Measurements from ENCODE around the gene TCERG1L. TPM values are rescaled to one million over a fixed set of nuclear protein-coding genes. Genes with fewer than 3 reads are reported as not detected.

The TCERG1L gene
- total RNA-seq, 1 donor from 2014 or later: 0.31 TPM

DNA sequence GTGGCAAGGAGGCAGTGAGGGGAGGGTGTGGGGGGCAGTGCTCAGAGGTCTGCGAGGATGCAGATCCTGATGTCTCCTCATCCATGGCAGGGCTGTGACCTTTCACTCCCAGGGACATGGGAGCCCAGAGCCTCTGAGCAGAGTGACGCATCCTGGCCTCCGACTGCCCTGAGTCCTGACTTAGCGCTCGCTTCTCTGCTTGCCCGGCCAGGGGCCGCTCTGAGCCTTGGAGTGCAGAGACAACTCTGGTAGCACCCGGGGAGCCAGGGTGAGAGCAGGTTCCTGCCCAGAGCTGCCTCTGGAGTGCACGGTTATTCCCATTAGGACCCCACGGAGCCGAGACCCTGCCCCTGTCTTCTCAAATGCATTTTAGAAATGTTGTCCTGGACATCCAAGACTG, 188.0 kb downstream of the TCERG1L start:
- no peak for DNase-seq

DNA sequence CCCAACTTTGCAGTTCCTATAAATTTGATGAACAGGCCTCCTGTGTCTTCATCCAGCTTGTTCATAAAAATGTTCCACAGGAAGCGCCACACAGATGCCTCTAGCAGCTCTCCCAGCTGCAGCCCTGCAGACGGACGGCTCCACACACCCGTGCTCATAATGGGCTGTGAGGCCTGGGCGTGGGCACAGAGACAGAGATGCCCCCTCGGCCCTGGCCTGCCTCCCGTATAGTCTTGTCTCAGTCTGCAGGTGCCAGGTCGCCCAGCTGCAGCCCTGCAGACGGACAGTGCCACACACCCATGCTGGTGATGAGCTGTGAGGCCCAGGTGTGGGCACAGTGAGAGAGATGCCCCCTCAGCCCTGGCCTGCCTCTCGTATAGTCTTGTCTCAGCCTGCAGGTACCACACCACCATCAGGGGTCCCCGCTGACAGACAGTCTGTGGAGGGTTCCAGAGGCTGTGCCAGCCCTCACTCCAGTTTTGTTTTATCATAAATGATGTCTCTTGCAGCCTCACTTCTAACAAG, 189.9 kb downstream of the TCERG1L start:
- no peak for DNase-seq

DNA sequence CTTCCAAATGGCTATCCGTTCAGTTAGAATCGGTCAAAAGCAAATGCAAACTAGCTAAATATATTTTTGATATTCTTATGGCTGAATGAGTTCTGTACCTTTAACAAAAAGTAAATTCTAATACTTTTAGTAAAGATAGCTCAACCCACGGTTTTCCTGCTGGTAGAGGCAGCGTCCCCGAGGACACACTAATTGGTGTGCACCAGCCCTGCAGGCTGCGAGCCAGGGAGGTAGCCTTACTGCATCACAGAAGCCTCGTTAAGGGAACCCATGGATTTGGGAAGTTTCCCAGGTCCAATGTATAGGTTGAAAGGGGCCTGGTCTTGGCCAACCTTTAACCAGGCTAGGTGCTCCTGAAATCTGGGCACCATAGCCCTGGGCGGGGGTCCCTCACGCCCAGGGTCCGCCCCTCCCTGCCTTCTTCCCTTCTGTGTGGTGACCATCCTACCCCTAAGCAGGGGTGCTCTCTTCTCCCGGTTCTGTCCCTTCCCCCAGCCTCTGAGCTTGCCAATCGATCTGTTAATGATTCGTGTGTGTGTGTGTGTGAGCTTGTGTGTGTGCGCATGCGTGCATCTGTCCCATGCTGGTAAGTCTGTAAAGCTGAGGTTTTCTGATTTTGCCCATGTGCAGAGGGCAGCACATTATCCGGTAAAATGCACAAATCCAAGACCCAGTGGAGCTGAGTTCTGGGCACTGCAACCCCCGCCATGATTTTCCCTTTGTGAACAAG, 191.7 kb downstream of the TCERG1L start:
- DNase-seq: no peak

GRCh38 chr10:131117416-131118212, 193.9 kb downstream of the TCERG1L start:
- no peak for DNase-seq

DNA sequence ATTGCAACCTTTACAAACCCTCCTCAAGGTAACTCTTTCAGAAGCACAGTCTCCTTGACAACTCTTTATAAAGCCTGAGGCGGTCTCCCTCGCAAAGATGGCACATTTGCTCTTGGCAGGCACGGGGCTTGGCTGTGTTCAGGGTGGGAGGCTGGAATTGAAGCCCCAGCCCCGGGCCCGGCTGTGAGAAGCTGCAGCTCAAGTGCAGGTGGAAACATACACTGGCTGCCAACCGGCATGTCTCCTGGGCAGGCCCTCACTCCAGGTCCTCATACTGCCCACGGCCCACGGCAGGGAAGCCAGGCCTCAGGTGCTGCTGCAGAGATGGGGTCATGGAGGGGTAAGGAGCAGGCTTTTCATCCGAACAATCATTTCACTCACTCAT, 194.5 kb downstream of the TCERG1L start:
- DNase-seq: no peak

DNA sequence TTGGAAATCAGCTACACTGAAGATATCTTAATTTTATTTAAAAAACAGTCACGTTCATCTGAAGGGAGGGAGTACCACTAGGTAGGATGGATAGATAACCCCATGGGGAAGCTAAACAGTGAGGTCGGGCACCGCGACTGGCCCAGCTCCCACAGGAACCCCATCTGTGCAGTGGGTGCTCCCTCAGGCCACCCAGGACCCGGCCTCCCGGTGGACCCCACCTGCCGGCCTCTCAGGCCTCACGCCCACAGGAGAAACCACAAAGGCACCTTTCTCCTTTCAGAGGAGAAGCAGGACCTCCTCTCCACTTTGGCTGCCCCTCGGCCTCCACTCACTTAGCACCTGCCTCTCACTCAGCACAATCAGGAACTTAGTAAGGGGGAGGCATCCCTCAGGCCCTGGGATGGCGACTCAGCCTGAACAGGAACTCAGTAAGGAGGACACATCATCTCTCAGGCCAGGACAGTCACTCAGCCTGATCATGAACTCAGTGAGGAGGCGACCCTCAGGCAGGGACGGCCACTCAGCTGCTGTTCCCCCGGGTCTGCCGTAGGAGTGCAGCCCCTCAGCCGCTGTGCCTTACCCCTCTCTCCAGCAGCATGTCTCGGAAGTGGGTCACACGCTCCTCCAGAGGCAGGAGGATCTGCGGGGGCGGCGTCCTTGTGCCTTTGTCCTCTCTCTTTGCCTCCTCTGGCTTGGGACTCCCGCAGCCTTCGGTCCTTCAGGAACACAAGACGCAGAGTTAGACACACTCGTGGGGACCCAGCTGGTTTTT, 195.1 kb downstream of the TCERG1L start:
- no peak for DNase-seq

- no peak for DNase-seq
These were observed 195.7 kb downstream of the TCERG1L start for GRCh38 chr10:131115801-131116200.

DNA sequence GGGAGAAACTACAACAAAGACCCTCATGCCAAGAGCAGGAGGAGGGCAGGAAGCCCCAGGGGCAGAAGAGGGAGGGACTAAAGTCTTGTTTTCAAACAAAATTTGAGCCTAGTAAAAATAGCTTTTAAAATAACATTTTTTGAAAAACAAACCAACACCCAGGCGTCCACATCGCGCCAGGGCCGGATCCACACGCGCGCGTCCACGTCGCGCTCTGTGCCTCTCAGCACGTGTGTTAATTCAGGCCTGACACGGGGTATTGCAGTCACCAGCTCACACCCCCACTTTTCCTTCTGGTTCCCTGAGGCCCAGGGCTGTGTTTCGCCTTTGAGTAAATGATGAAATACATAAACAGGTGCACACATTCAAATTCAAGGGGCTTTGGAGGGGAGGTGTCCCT, 196.2 kb downstream of the TCERG1L start:
- DNase-seq: no peak

DNA sequence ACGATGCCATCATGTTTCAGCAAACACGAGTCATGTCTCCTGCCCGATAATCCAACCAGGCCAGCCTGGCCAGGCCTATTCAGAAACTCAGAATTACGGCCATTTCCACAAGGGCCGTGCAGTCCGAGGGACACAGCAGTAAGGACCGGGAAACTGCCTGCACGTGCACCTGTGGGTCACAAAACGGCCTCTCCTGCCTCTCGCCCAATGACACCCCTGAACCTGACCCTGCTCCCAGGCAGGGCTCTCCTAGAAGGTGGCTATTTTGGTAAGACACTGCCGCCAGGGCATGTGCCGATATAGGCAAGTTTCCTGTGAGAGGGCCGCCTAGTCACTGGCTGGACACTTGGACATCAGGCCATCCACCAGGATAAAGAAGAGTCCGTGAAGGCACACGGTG, 196.7 kb downstream of the TCERG1L start:
- no peak for DNase-seq

DNA sequence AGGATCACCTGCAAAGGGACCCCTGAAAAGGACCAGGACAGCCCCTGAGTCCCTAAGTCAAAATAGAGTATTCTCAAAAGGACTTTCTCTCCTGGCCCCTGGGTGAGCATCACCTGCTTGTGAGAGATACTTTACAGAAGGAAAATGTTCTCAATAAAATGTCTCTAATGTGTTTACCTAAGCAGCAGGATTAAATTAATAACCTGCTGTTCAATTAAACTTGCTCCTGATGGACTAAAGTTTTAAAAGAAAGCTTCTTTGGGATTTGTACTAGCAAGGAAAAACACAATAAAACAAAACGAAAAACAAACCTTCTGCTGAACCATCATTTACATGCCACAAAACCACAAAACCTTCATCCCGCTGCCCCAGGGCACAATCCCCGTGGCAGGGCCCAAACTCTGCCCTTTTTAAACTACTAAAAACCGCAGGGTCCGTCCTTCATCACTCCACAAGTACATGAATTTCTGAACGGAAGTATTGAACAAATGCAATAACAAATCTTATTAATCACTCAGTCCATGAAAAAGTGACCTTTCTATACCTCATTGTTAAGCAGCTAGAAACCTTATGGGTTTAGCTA, 197.7 kb downstream of the TCERG1L start:
- no peak for DNase-seq

GRCh38 chr10:131113165-131113564, 198.4 kb downstream of the TCERG1L start:
- DNase-seq: no peak

DNA sequence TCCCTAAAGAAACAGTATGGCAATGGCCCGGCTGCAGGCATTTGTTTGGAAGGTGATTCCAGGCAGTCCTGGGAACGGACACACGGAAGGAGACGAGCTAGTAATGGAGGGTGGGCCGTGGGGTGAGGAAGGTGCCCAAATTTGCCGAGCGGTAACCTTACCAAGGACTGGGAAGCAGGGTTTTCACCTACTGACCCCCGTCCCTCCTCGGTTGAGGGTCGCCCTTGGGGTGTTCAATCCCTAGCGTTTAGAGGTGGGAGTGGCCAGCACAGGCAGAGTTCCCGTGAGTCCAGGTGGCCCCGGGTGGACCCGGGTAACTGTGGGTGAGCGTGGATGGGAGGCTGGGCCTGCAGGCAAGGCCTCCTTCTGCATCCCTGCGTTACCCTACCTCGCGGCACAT, 198.8 kb downstream of the TCERG1L start:
- DNase-seq: no peak

DNA sequence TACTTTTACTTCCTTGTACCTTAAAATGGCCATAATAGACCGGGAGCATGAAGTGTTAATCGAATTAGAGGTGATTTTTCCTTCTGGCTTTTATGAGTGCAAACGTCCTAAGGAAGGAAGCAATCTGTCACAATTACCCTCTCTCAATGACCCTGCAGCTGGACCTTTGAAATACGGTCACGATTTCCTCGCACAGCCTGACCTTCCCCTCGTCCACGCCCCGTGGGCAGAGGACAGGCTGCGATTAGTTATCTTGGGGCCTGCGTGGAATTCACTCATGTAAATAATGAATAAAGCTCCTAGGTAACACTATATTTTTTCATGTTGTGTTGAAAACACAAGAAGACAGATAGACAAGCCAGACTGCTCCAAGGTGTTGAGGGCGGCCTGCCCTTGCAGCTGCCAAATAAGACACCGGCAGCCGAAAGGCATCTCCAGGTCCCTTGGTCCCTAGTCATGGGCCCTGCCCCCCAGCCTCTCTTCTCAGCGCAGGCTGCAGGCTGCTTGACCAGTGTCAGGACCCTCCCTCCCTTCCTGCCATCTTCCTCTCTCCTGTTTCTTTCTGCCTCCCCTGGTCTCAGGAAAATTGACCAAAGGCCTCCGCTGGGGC, 199.9 kb downstream of the TCERG1L start:
- no peak for DNase-seq

DNA sequence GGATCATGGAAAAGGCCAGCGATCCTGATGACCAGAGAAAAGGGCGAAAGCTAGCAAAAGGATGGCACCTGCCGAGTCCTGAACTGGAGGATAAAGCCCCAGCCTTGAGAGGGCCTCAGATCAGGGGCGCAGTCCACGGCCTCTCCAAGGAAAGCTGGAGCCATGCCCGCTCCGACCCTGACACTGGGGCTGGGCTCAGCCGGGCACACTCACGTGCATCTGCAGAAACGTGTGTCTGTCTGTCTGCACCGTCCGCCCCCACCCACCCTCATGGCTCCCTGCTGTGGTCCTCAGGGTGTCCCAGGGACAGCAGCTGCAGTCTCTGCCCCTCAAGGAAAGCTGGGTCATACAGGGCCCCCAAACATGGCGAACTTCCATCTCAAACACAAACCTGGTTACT, 200.5 kb downstream of the TCERG1L start:
- no peak for DNase-seq

- no peak for DNase-seq
These were observed 201.2 kb downstream of the TCERG1L start for GRCh38 chr10:131110241-131110783.

DNA sequence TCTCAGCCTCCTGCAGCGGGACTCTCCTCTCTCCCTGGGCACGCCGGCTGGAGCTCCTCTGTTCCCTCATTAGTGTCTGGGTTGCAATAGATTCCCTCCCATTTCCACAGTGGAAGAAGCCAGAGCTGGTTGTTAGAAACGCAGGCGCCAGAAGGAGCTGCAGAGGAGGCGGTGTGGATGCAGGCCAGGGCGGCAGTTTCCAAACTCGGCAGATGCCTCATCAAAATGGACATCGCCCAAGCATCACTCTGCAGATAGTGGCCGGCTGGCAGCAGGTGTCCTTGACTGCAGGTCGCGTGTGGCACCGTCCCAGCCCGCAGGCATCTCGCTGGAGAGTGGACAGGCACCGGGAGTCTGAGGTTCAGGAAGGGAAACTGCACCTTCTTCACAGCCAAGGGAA, 201.8 kb downstream of the TCERG1L start:
- DNase-seq: no peak

DNA sequence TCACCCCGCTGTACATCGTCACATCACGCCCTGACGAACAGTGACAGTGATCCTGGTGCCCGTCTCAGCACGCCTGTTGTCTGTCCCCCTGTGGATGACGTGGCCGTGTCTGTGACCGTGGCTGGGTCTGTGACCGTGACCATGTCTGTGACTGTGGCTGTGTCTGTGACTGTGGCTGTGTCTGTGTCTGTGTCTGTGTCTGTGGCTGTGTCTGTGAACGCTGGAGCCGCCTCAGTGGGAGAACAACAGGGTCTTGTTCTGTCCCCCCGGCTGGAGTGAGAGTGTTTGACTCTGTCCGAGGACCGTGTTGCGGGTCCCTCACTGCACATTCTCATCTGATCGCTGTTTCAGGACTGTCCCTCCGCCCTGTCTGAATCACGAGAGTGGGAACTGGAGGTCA, 202.2 kb downstream of the TCERG1L start:
- DNase-seq: no peak

GRCh38 chr10:131107970-131108369, 203.6 kb downstream of the TCERG1L start:
- no peak for DNase-seq

GRCh38 chr10:131102676-131103075, 208.8 kb downstream of the TCERG1L start:
- DNase-seq: no peak

DNA sequence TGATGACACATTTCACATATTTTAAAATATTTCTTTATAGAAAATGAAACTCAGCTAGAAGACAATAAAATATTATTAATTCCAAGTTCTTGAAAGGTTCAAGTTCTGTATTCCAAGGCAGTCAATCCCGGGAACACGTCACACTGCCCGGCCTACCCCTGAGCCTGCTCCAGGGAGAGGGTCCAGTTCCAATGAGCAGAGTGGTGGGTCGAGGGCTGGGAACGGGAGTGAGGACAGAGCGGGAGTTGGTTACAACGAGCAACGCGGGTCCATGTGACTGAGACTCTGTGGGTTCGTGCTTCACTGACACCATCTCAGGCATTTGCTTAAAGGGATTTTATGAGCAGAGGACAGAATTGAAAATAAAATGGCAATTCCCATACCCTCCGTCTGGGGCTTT, 209.4 kb downstream of the TCERG1L start:
- DNase-seq: no peak

Measured in tongue (tissue), 2 donors.